Measurements from ENCODE around the gene RPTOR. TPM values are rescaled to one million over a fixed set of nuclear protein-coding genes. Genes with fewer than 3 reads are reported as not detected.
A peak's percentile ranks its signal among the peaks of the same experiment; 100 is the strongest.

RPTOR gene
- total RNA-seq, 1 experiment from 2014 or later: 46.2 TPM

DNA sequence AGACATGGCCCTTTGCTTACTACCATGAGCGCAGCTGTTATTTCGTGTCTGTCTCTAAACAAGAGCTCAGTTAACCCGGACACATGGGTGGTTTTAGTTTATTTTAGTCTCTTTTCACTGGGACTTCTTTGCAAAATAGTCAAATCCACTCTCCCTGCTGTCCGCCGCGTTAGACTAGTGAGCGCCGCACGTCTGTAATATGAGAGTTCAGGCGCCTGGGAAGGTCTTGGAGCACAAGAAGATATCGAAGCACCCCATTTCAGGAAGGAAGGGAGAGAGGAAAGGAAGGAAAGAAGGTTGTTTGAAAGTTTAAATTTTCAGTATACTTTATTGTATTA is 336.0 kb downstream of the RPTOR start:
- Histone ChIP-seq H3K4me1 (ENCODE audit: insufficient read depth, low read length) (no peaks in the 10 kb centered on the region), H3K9ac (ENCODE audit: low read length) (no peak overlapping the region), H3K27me3 (ENCODE audit: low read length) (no peaks in the 10 kb centered on the region), H3K27ac (ENCODE audit: low read length) (no peak overlapping the region), H4K20me1 (ENCODE audit: low read length) (no peaks in the 10 kb centered on the region), H3K79me2 (ENCODE audit: low read length) (no peaks in the 10 kb centered on the region), H3K4me3 (ENCODE audit: low read length) (no peak overlapping the region), H3F3A (ENCODE audit: low read length, unreplicated experiment) (no peaks in the 10 kb centered on the region), H3K36me3 (ENCODE audit: low read depth, low read length) (peaks cover 5% of the 10 kb centered on the region; the same call in 1 of the 2 replicates), H3K9me2 (replicated peaks; ENCODE audit: low read length) (no peaks in the 10 kb centered on the region), H2AFZ (ENCODE audit: low read length) (no peak overlapping the region), H3K9me3 (ENCODE audit: low read length) (no peaks in the 10 kb centered on the region), H3K4me2 (ENCODE audit: low read length) (no peak overlapping the region)
- no TSS peak for BruUV-seq (replicated peaks)
- ChIA-PET CTCF (no interaction called here), POLR2A (ENCODE audit: unreplicated experiment) (no interaction called here)
- no peak for DNase-seq
- ATAC-seq: no peak
- no peak for TF ChIP-seq EZH2phosphoT487 (IDR thresholded peaks at IDR 0.05; ENCODE audit: borderline replicate concordance, low read length)
- TF ChIP-seq EZH2 (IDR thresholded peaks at IDR 0.05; ENCODE audit: low read length, unreplicated experiment): no peak
- TF ChIP-seq, protein P1, sequence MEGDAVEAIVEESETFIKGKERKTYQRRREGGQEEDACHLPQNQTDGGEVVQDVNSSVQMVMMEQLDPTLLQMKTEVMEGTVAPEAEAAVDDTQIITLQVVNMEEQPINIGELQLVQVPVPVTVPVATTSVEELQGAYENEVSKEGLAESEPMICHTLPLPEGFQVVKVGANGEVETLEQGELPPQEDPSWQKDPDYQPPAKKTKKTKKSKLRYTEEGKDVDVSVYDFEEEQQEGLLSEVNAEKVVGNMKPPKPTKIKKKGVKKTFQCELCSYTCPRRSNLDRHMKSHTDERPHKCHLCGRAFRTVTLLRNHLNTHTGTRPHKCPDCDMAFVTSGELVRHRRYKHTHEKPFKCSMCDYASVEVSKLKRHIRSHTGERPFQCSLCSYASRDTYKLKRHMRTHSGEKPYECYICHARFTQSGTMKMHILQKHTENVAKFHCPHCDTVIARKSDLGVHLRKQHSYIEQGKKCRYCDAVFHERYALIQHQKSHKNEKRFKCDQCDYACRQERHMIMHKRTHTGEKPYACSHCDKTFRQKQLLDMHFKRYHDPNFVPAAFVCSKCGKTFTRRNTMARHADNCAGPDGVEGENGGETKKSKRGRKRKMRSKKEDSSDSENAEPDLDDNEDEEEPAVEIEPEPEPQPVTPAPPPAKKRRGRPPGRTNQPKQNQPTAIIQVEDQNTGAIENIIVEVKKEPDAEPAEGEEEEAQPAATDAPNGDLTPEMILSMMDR (conservative IDR thresholded peaks at IDR 0.05; ENCODE audit: low read depth, low read length): no peak
- intact Hi-C loops (cut with micrococcal nuclease): no loop called here

DNA sequence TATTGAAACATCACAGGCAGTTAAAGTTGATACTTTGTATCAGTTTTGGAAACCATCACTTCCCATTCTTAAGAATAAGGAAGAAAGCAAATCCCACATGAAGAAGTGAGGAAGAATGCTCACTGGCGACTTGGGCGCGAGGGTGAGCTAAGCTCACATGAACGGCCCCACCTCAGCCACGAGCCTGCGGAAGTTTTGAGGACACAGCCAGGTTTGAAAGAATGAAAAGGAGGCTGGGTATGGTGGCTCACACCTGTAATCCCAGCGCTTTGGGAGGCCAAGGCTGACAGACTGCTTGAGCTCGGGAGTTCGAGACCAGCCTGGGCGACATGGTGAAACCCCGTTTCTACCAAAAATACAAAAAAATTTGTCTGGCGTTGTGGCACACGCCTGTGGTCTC is 336.7 kb downstream of the RPTOR start:
- BruUV-seq (replicated peaks): TSS peak; percentile 20
- no peaks in the 10 kb centered on the region for H3K9me3 ChIP-seq (ENCODE audit: low read length)
- H3F3A ChIP-seq (ENCODE audit: low read length, unreplicated experiment): no peaks in the 10 kb centered on the region
- H3K4me1 ChIP-seq (ENCODE audit: insufficient read depth, low read length): no peaks in the 10 kb centered on the region
- H3K36me3 ChIP-seq (ENCODE audit: low read depth, low read length): peaks cover 5% of the 10 kb centered on the region; the same call in 1 of the 2 replicates
- ChIA-PET POLR2A (ENCODE audit: unreplicated experiment) (no interaction called here), CTCF (no interaction called here)
- H3K9me2 ChIP-seq (replicated peaks; ENCODE audit: low read length): no peaks in the 10 kb centered on the region
- H2AFZ ChIP-seq (ENCODE audit: low read length): no peak overlapping the region
- no peak for TF ChIP-seq EZH2 (IDR thresholded peaks at IDR 0.05; ENCODE audit: low read length, unreplicated experiment)
- TF ChIP-seq, protein P1 (conservative IDR thresholded peaks at IDR 0.05; ENCODE audit: low read depth, low read length): no peak
- TF ChIP-seq EZH2phosphoT487 (IDR thresholded peaks at IDR 0.05; ENCODE audit: borderline replicate concordance, low read length): no peak
- no peaks in the 10 kb centered on the region for H3K27me3 ChIP-seq (ENCODE audit: low read length)
- intact Hi-C loops (cut with micrococcal nuclease): no loop called here
- H3K4me2 ChIP-seq (ENCODE audit: low read length): no peak overlapping the region
- H3K79me2 ChIP-seq (ENCODE audit: low read length): no peaks in the 10 kb centered on the region
- ATAC-seq: no peak
- no peak for DNase-seq
- H4K20me1 ChIP-seq (ENCODE audit: low read length): no peaks in the 10 kb centered on the region
- no peak overlapping the region for H3K27ac ChIP-seq (ENCODE audit: low read length)
- H3K4me3 ChIP-seq (ENCODE audit: low read length): no peak overlapping the region
- H3K9ac ChIP-seq (ENCODE audit: low read length): no peak overlapping the region

DNA sequence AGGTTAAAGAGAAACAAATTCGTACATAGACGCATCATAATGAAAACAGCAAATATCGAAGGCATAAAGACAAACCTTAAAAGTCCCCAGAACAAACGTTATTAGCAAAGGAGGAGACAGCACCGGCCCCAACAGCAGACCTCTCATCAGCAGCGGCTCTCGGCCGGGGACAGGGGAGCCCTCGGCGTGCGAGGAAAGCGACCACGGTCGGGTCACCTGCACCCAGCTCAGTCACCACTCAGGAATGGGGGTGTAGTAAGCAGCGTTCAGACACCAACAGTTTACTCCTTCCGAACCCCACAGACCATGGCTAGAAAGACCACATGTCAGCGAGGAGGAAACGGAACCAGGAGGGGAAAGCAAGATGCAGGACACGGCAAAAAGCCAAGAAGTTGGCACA is 337.7 kb downstream of the RPTOR start:
- Histone ChIP-seq H3F3A (ENCODE audit: low read length, unreplicated experiment) (no peaks in the 10 kb centered on the region), H3K4me1 (ENCODE audit: insufficient read depth, low read length) (no peaks in the 10 kb centered on the region), H3K27ac (ENCODE audit: low read length) (no peak overlapping the region), H3K79me2 (ENCODE audit: low read length) (no peaks in the 10 kb centered on the region), H2AFZ (ENCODE audit: low read length) (no peak overlapping the region), H3K9me2 (replicated peaks; ENCODE audit: low read length) (no peaks in the 10 kb centered on the region), H3K9ac (ENCODE audit: low read length) (no peak overlapping the region), H4K20me1 (ENCODE audit: low read length) (no peaks in the 10 kb centered on the region), H3K4me3 (ENCODE audit: low read length) (no peak overlapping the region), H3K27me3 (ENCODE audit: low read length) (no peaks in the 10 kb centered on the region), H3K36me3 (ENCODE audit: low read depth, low read length) (peaks cover 5% of the 10 kb centered on the region; the same call in 1 of the 2 replicates), H3K4me2 (ENCODE audit: low read length) (no peak overlapping the region), H3K9me3 (ENCODE audit: low read length) (no peaks in the 10 kb centered on the region)
- POLR2A ChIA-PET (ENCODE audit: unreplicated experiment): no interaction called here
- DNase-seq (no peak), ATAC-seq (no peak)
- intact Hi-C loops (cut with micrococcal nuclease): no loop called here
- TF ChIP-seq EZH2phosphoT487 (IDR thresholded peaks at IDR 0.05; ENCODE audit: borderline replicate concordance, low read length) (no peak), EZH2 (IDR thresholded peaks at IDR 0.05; ENCODE audit: low read length, unreplicated experiment) (no peak)
- TF ChIP-seq, protein P1 (conservative IDR thresholded peaks at IDR 0.05; ENCODE audit: low read depth, low read length): no peak
- BruUV-seq (replicated peaks): no TSS peak
- CTCF ChIA-PET: no interaction called here
